DND-41 (cell line): ENCODE data around the gene CPSF4.

Experiments used
- ATAC-seq: fragments of 200-7000 bp; cut with Tn5 transposase; 3 replicates; pipeline ENCODE4 v1.9.1; 2021; ENCODE audit warnings: low read depth; ENCODE audit not compliant: insufficient read depth
- DNase-seq: peaks from one replicate; pipeline ENCODE4 v3.0.0-alpha.2; 2020
- H2AFZ ChIP-seq: 2 replicates; pipeline ENCODE4 v1.6.0; 2012; ENCODE audit warnings: low read depth, low read length
- H3K27ac ChIP-seq: 2 replicates; pipeline ENCODE4 v1.5.1; 2012; ENCODE audit warnings: low read length, inconsistent platforms
- H3K27me3 ChIP-seq: fragments of 200-600 bp; sonication (generic); 2 replicates; pipeline ENCODE4 v1.6.0; 2012; ENCODE audit warnings: low read length, mild to moderate bottlenecking, inconsistent platforms; ENCODE audit not compliant: insufficient read depth, poor library complexity
- H3K36me3 ChIP-seq: 2 replicates; pipeline ENCODE4 v1.5.1; 2012; ENCODE audit warnings: low read length, inconsistent platforms; ENCODE audit not compliant: insufficient read depth
- H3K4me1 ChIP-seq: 2 replicates; pipeline ENCODE4 v1.5.1; 2012; ENCODE audit warnings: mild to moderate bottlenecking, low read length; ENCODE audit not compliant: insufficient read depth
- H3K4me2 ChIP-seq: 2 replicates; pipeline ENCODE4 v1.6.0; 2012; ENCODE audit warnings: mild to moderate bottlenecking, moderate library complexity, low read length, inconsistent platforms; ENCODE audit not compliant: insufficient read depth
- H3K4me3 ChIP-seq, 2 experiments: fragments of 200-600 bp in 1 of 2; shearing (Covaris generic) in 1 of 2; 2 replicates each; pipeline ENCODE4 v1.5.1; 2012 to 2016; ENCODE audit warnings: inconsistent platforms in 2 of 2, low read length in 2 of 2, mild to moderate bottlenecking in 2 of 2, low read depth in 1 of 2, moderate library complexity in 1 of 2
- H3K79me2 ChIP-seq: 2 replicates; pipeline ENCODE4 v1.6.0; 2012; ENCODE audit warnings: low read length, inconsistent platforms; ENCODE audit not compliant: insufficient read depth
- H3K9ac ChIP-seq: 2 replicates; pipeline ENCODE4 v1.6.0; 2012; ENCODE audit warnings: low read depth, mild to moderate bottlenecking, inconsistent platforms, low read length, moderate library complexity
- H3K9me3 ChIP-seq: 2 replicates; pipeline ENCODE4 v1.5.1; 2012; ENCODE audit warnings: low read length, moderate library complexity, mild to moderate bottlenecking, inconsistent platforms; ENCODE audit not compliant: insufficient read depth, severe bottlenecking
- H4K20me1 ChIP-seq: 2 replicates; pipeline ENCODE4 v1.6.0; 2012; ENCODE audit warnings: low read length; ENCODE audit not compliant: insufficient read depth
- CTCF ChIP-seq: IDR thresholded peaks from 2 replicates; pipeline ENCODE4 v1.5.1; 2012; ENCODE audit warnings: borderline replicate concordance, low read length, moderate library complexity, mild to moderate bottlenecking; ENCODE audit not compliant: poor library complexity, severe bottlenecking; ENCODE audit errors: extremely low read depth
- EZH2 ChIP-seq: IDR thresholded peaks from 3 replicates; pipeline ENCODE4 v1.6.1; 2012; ENCODE audit warnings: borderline replicate concordance, low read depth, mild to moderate bottlenecking, moderate library complexity, low read length, inconsistent platforms; ENCODE audit not compliant: severe bottlenecking

CPSF4 gene

GRCh38 chr7:99456288-99456687, 17.5 kb downstream of the CPSF4 start:
- Histone ChIP-seq H2AFZ (no peak overlapping the region), H3K4me3 (no peak overlapping the region), H3K4me1 (peaks cover 5% of the 10 kb centered on the region), H3K27ac (no peak overlapping the region), H3K9ac (no peak overlapping the region), H3K27me3 (no peaks in the 10 kb centered on the region), H4K20me1 (peaks cover 81% of the 10 kb centered on the region), H3K79me2 (peaks cover 59% of the 10 kb centered on the region), H3K4me2 (no peak overlapping the region), H3K36me3 (peaks cover 98% of the 10 kb centered on the region), H3K9me3 (no peaks in the 10 kb centered on the region)
- ATAC-seq: no peak
- TF ChIP-seq CTCF: no peak
- no peak for TF ChIP-seq EZH2
- DNase-seq: no peak

GRCh38 chr7:99457050-99457649, 18.4 kb downstream of the CPSF4 start:
- Histone ChIP-seq H2AFZ (no peak overlapping the region), H3K27ac (no peak overlapping the region), H3K27me3 (no peaks in the 10 kb centered on the region), H3K9ac (no peak overlapping the region), H4K20me1 (peaks cover 85% of the 10 kb centered on the region), H3K4me3 (no peak overlapping the region), H3K4me2 (no peak overlapping the region), H3K4me1 (peaks cover 8% of the 10 kb centered on the region), H3K79me2 (peaks cover 67% of the 10 kb centered on the region), H3K36me3 (peaks cover 98% of the 10 kb centered on the region), H3K9me3 (no peaks in the 10 kb centered on the region)
- DNase-seq: no peak
- TF ChIP-seq EZH2 (no peak), CTCF (no peak)
- no peak for ATAC-seq

GRCh38 chr7:99457650-99458493, 19.1 kb downstream of the CPSF4 start:
- DNase-seq (no peak), ATAC-seq (no peak)
- Histone ChIP-seq H3K27me3 (no peaks in the 10 kb centered on the region), H3K9ac (no peak overlapping the region), H3K79me2 (peaks cover 73% of the 10 kb centered on the region), H3K27ac (no peak overlapping the region), H3K9me3 (no peaks in the 10 kb centered on the region), H3K4me3 (no peak overlapping the region), H3K36me3 (peaks cover 96% of the 10 kb centered on the region), H3K4me1 (peaks cover 11% of the 10 kb centered on the region), H4K20me1 (peaks cover 82% of the 10 kb centered on the region), H2AFZ (no peak overlapping the region), H3K4me2 (no peak overlapping the region)
- no peak for TF ChIP-seq CTCF
- TF ChIP-seq EZH2: no peak
